H9 (cell line): ENCODE measurements around the gene DOK6. TPM values are rescaled to one million over a fixed set of nuclear protein-coding genes. Genes with fewer than 3 reads are reported as not detected.

Experiments
- DNase-seq: peaks from one replicate; pipeline ENCODE4 v3.0.0-alpha.2; 2017
- H2AFZ ChIP-seq: one replicate; pipeline ENCODE4 v1.6.1; 2013; ENCODE audit warnings: mild to moderate bottlenecking, low read length, control low read depth, moderate library complexity
- H2AK5ac ChIP-seq: 2 replicates; pipeline ENCODE4 v1.6.1; 2013; ENCODE audit warnings: low read length, control low read depth, mixed read lengths; ENCODE audit not compliant: insufficient read length
- H2BK120ac ChIP-seq: one replicate; pipeline ENCODE4 v1.6.1; 2013; ENCODE audit warnings: low read depth, mild to moderate bottlenecking, low read length, control low read depth, inconsistent platforms; ENCODE audit not compliant: poor library complexity, severe bottlenecking
- H2BK12ac ChIP-seq: 2 replicates; pipeline ENCODE4 v1.6.1; 2013; ENCODE audit warnings: low read length, control low read depth, mixed read lengths, low read depth; ENCODE audit not compliant: insufficient read length
- H2BK15ac ChIP-seq: 2 replicates; pipeline ENCODE4 v1.6.1; 2013; ENCODE audit warnings: low read depth, low read length, control low read depth
- H2BK20ac ChIP-seq: one replicate; pipeline ENCODE4 v1.6.1; 2013; ENCODE audit warnings: low read depth, mild to moderate bottlenecking, low read length, control low read depth, inconsistent platforms; ENCODE audit not compliant: poor library complexity, severe bottlenecking
- H2BK5ac ChIP-seq: 2 replicates; pipeline ENCODE4 v1.6.1; 2013; ENCODE audit warnings: low read length, control low read depth, mixed read lengths; ENCODE audit not compliant: insufficient read length
- H3K14ac ChIP-seq: 2 replicates; pipeline ENCODE4 v1.6.1; 2013; ENCODE audit warnings: low read length, control low read depth; ENCODE audit not compliant: insufficient read depth
- H3K18ac ChIP-seq: 2 replicates; pipeline ENCODE4 v1.6.1; 2013; ENCODE audit warnings: low read depth, mild to moderate bottlenecking, mixed read lengths, low read length, control low read depth; ENCODE audit not compliant: insufficient read length
- H3K23ac ChIP-seq: 2 replicates; pipeline ENCODE4 v1.6.1; 2013; ENCODE audit warnings: low read length, control low read depth, mixed read lengths, low read depth; ENCODE audit not compliant: insufficient read length
- H3K23me2 ChIP-seq: 2 replicates; pipeline ENCODE4 v1.6.1; 2013; ENCODE audit warnings: low read depth, mild to moderate bottlenecking, mixed read lengths, low read length, control low read depth; ENCODE audit not compliant: insufficient read length, poor library complexity, severe bottlenecking
- H3K27ac ChIP-seq: 2 replicates; pipeline ENCODE4 v1.5.1; 2013; ENCODE audit warnings: low read length, control low read depth, mixed read lengths, low read depth; ENCODE audit not compliant: insufficient read length
- H3K27me3 ChIP-seq: 2 replicates; pipeline ENCODE4 v1.6.1; 2013; ENCODE audit warnings: low read length, control low read depth, inconsistent platforms; ENCODE audit not compliant: insufficient read depth
- H3K4ac ChIP-seq: 2 replicates; pipeline ENCODE4 v1.6.1; 2013; ENCODE audit warnings: low read depth, mild to moderate bottlenecking, control low read depth, inconsistent platforms, low read length, moderate library complexity
- H3K4me1 ChIP-seq: 2 replicates; pipeline ENCODE4 v1.6.1; 2013; ENCODE audit warnings: low read length, control low read depth, inconsistent platforms; ENCODE audit not compliant: insufficient read depth
- H3K4me2 ChIP-seq: 2 replicates; pipeline ENCODE4 v1.6.1; 2013; ENCODE audit warnings: low read length, control low read depth, mixed read lengths; ENCODE audit not compliant: insufficient read length, insufficient read depth
- H3K56ac ChIP-seq: 2 replicates; pipeline ENCODE4 v1.6.1; 2013; ENCODE audit warnings: low read depth, mild to moderate bottlenecking, mixed read lengths, low read length, control low read depth; ENCODE audit not compliant: insufficient read length
- H3K79me1 ChIP-seq: 2 replicates; pipeline ENCODE4 v1.6.1; 2013; ENCODE audit warnings: low read depth, mild to moderate bottlenecking, moderate library complexity, low read length, control low read depth, inconsistent platforms; ENCODE audit not compliant: insufficient read depth, poor library complexity, severe bottlenecking
- H3K79me2 ChIP-seq: 2 replicates; pipeline ENCODE4 v1.6.1; 2013; ENCODE audit warnings: low read length, control low read depth, inconsistent platforms; ENCODE audit not compliant: insufficient read depth
- H3K9ac ChIP-seq: 2 replicates; pipeline ENCODE4 v1.6.1; 2013; ENCODE audit warnings: low read length, control low read depth, mixed read lengths; ENCODE audit not compliant: insufficient read length; ENCODE audit errors: extremely low read depth
- H3K9me3 ChIP-seq: one replicate; pipeline ENCODE4 v1.6.1; 2013; ENCODE audit warnings: low read depth, low read length, inconsistent platforms; ENCODE audit not compliant: control insufficient read depth
- H3T11ph ChIP-seq: one replicate; pipeline ENCODE4 v1.6.1; 2013; ENCODE audit warnings: mild to moderate bottlenecking, low read length, control low read depth, inconsistent platforms
- H4K20me1 ChIP-seq: one replicate; pipeline ENCODE4 v1.6.1; 2013; ENCODE audit not compliant: control insufficient read depth, insufficient read length, insufficient read depth
- H4K5ac ChIP-seq: 2 replicates; pipeline ENCODE4 v1.6.1; 2013; ENCODE audit warnings: low read depth, mild to moderate bottlenecking, mixed read lengths, low read length, control low read depth; ENCODE audit not compliant: insufficient read length
- H4K8ac ChIP-seq: replicated peaks from 2 replicates; pipeline ENCODE4 v1.6.1; 2013; ENCODE audit warnings: low read length, control low read depth, mixed read lengths, low read depth; ENCODE audit not compliant: insufficient read length
- H4K91ac ChIP-seq: 2 replicates; pipeline ENCODE4 v1.6.1; 2013; ENCODE audit warnings: low read depth, mild to moderate bottlenecking, moderate library complexity, mixed read lengths, low read length, control low read depth; ENCODE audit not compliant: insufficient read length
- H3K27ac Mint-ChIP-seq, 3 experiments: 2 replicates in 2 of 3; 3 replicates in 1 of 3; pipeline ENCODE4 v1.8.0; 2020 to 2021; ENCODE audit warnings: mixed read lengths in 3 of 3, mild to moderate bottlenecking in 1 of 3, moderate library complexity in 1 of 3
- H3K27me3 Mint-ChIP-seq: 2 replicates; pipeline ENCODE4 v1.8.0; 2021; ENCODE audit warnings: low read depth, mild to moderate bottlenecking, moderate library complexity, mixed read lengths
- H3K36me3 Mint-ChIP-seq, 3 experiments: 2 replicates in 2 of 3; 3 replicates in 1 of 3; pipeline ENCODE4 v1.8.0; 2020 to 2021; ENCODE audit warnings: low read depth in 3 of 3, mixed read lengths in 3 of 3; ENCODE audit not compliant: insufficient read depth in 1 of 3
- H3K4me1 Mint-ChIP-seq, 2 experiments: 2 replicates each; pipeline ENCODE4 v1.8.0; 2020; ENCODE audit warnings: mixed read lengths in 2 of 2
- H3K4me3 Mint-ChIP-seq, 2 experiments: 2 replicates in 1 of 2; 3 replicates in 1 of 2; pipeline ENCODE4 v1.8.0; 2020 to 2021; ENCODE audit warnings: mild to moderate bottlenecking in 2 of 2, mixed read lengths in 2 of 2, moderate library complexity in 1 of 2
- H3K9me3 Mint-ChIP-seq, 2 experiments: 2 replicates in 1 of 2; 3 replicates in 1 of 2; pipeline ENCODE4 v1.8.0; 2020; ENCODE audit warnings: mild to moderate bottlenecking in 2 of 2, mixed read lengths in 2 of 2, moderate library complexity in 1 of 2
- WGBS: extraction: QIAGEN DNeasy Blood & Tissue Kit; methylation state at CpG from one replicate; pipeline ENCODE4 v1.1.7; 2013; ENCODE audit warnings: missing lambda C conversion rate, low lambda C conversion rate, mixed read lengths; ENCODE audit not compliant: insufficient read length; ENCODE audit errors: extremely low coverage; 5-methylcytosine and 5-hydroxymethylcytosine counted together
- total RNA-seq: library from RNA; stranded (reverse); gene quantifications from 2 replicates; pipeline ENCODE4 v1.2.1, GENCODE V29; 2021
- TF ChIP-seq, protein P1 (sequence below): fragments of 200-600 bp; sonication (generic); conservative IDR thresholded peaks from 3 replicates; pipeline ENCODE4 v1.8.0; 2021; ENCODE audit warnings: antibody characterized with exemption, mild to moderate bottlenecking

Gene DOK6
- total RNA-seq, 1 experiment from 2014 or later: 0.20 TPM

DNA sequence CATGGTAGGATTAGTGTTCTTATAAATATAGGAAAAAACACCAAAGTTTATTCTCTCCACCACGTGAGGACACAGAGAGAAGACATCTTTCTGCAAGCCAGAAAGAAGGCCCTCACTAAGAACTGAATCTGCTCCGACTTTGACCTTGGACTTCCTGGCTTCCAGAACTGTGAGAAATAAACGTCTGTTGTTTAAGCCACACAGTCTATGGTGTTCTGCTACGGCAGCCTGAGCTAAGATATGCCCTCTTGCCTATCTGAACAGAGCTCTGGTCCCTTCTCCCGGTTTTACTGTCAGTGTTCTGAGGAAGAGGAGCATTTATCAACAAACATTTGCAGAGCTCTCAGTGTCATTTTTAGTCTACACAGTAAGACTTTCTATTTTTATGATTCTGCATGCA lies 131.3 kb downstream of the DOK6 start:
- Histone ChIP-seq H3K79me2 (no peaks in the 10 kb centered on the region), H4K20me1 (no peaks in the 10 kb centered on the region), H3K56ac (no peak overlapping the region), H2AK5ac (no peak overlapping the region), H3K4me1 (no peaks in the 10 kb centered on the region), H3K9me3 (no peaks in the 10 kb centered on the region), H3K9ac (no peak overlapping the region), H3K14ac (no peak overlapping the region), H3K23ac (no peak overlapping the region), H3K79me1 (no peaks in the 10 kb centered on the region), H4K5ac (no peak overlapping the region), H2BK15ac (no peak overlapping the region), H3T11ph (no peak overlapping the region), H2BK5ac (no peak overlapping the region), H4K91ac (no peak overlapping the region), H2AFZ (no peak overlapping the region), H4K8ac (no peak overlapping the region), H2BK12ac (no peak overlapping the region), H2BK120ac (no peak overlapping the region), H3K27me3 (no peaks in the 10 kb centered on the region), H3K4ac (no peak overlapping the region), H3K4me2 (no peak overlapping the region), H2BK20ac (no peak overlapping the region), H3K23me2 (no peaks in the 10 kb centered on the region), H3K27ac (no peak overlapping the region), H3K18ac (no peak overlapping the region)
- WGBS: no CpG with 5 or more reads among the region's 5 CpGs
- Mint-ChIP-seq H3K27me3 (no peaks in the 10 kb centered on the region), H3K9me3 (no peaks in the 10 kb centered on the region), H3K4me3 (no peak overlapping the region), H3K4me1 (peaks cover 8 to 20% of the 10 kb centered on the region in 2 experiments), H3K27ac (no peak overlapping the region), H3K36me3 (no peaks in the 10 kb centered on the region; a peak in 1 of 7 replicates)
- no peak for DNase-seq
- TF ChIP-seq, protein P1, sequence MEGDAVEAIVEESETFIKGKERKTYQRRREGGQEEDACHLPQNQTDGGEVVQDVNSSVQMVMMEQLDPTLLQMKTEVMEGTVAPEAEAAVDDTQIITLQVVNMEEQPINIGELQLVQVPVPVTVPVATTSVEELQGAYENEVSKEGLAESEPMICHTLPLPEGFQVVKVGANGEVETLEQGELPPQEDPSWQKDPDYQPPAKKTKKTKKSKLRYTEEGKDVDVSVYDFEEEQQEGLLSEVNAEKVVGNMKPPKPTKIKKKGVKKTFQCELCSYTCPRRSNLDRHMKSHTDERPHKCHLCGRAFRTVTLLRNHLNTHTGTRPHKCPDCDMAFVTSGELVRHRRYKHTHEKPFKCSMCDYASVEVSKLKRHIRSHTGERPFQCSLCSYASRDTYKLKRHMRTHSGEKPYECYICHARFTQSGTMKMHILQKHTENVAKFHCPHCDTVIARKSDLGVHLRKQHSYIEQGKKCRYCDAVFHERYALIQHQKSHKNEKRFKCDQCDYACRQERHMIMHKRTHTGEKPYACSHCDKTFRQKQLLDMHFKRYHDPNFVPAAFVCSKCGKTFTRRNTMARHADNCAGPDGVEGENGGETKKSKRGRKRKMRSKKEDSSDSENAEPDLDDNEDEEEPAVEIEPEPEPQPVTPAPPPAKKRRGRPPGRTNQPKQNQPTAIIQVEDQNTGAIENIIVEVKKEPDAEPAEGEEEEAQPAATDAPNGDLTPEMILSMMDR: no peak
